Amniotic epithelial cell (primary cell): ENCODE measurements around the gene USP22.

Experiments used
- DNase-seq: peaks from one replicate; pipeline ENCODE4 v3.0.0-alpha.2; 2010; ENCODE audit warnings: low read depth

The USP22 gene

GRCh38 chr17:21019976-21020586 is 22.7 kb downstream of the USP22 start:
- DNase-seq = peak; percentile 49

- no peak for DNase-seq
These were observed 23.9 kb downstream of the USP22 start for GRCh38 chr17:21018894-21019293.

- DNase-seq = no peak
These were observed 24.9 kb downstream of the USP22 start for GRCh38 chr17:21017861-21018260.

GRCh38 chr17:21017256-21017655 is 25.6 kb downstream of the USP22 start:
- DNase-seq = no peak

GRCh38 chr17:21016826-21017225 is 26.0 kb downstream of the USP22 start:
- DNase-seq = no peak

GRCh38 chr17:21015564-21015963 is 27.2 kb downstream of the USP22 start:
- no peak for DNase-seq

GRCh38 chr17:21014498-21014897 is 28.3 kb downstream of the USP22 start:
- DNase-seq = no peak

GRCh38 chr17:21013983-21014382 is 28.8 kb downstream of the USP22 start:
- no peak for DNase-seq

GRCh38 chr17:21012736-21013135 is 30.1 kb downstream of the USP22 start:
- DNase-seq = no peak

- no peak for DNase-seq
These were observed 31.9 kb downstream of the USP22 start for GRCh38 chr17:21010705-21011596.

- no peak for DNase-seq
These were observed 33.7 kb downstream of the USP22 start for GRCh38 chr17:21008992-21009671.

GRCh38 chr17:21008160-21008915 is 34.5 kb downstream of the USP22 start:
- DNase-seq = no peak

- DNase-seq = no peak
These were observed 35.2 kb downstream of the USP22 start for GRCh38 chr17:21007646-21008045.

- no peak for DNase-seq
These were observed 37.0 kb downstream of the USP22 start for GRCh38 chr17:21005803-21006202.

- no peak for DNase-seq
These were observed 37.4 kb downstream of the USP22 start for GRCh38 chr17:21005367-21005766.

GRCh38 chr17:21004016-21004930 is 38.5 kb downstream of the USP22 start:
- DNase-seq = no peak

- no peak for DNase-seq
These were observed 39.7 kb downstream of the USP22 start for GRCh38 chr17:21003007-21003621.

- no peak for DNase-seq
These were observed 40.4 kb downstream of the USP22 start for GRCh38 chr17:21002309-21003006.

GRCh38 chr17:21001813-21002221 is 41.0 kb downstream of the USP22 start:
- DNase-seq = no peak
